ENCODE results near the gene FSIP1.

Gene FSIP1

GRCh38 chr15:39719109-39719508, 63.5 kb downstream of the FSIP1 start:
- no peak for DNase-seq

- no peak for DNase-seq
Observed at GRCh38 chr15:39717134-39717533, 65.5 kb downstream of the FSIP1 start.

GRCh38 chr15:39714251-39714650, 68.4 kb downstream of the FSIP1 start:
- DNase-seq, result no peak

GRCh38 chr15:39713846-39714245, 68.8 kb downstream of the FSIP1 start:
- no peak for DNase-seq

- no peak for DNase-seq
Observed at GRCh38 chr15:39710681-39711080, 72.0 kb downstream of the FSIP1 start.

GRCh38 chr15:39709941-39710340, 72.7 kb downstream of the FSIP1 start:
- no peak for DNase-seq

GRCh38 chr15:39706206-39706605, 76.4 kb downstream of the FSIP1 start:
- DNase-seq, result no peak

GRCh38 chr15:39704689-39705088, 78.0 kb downstream of the FSIP1 start:
- DNase-seq, result no peak

GRCh38 chr15:39704235-39704634, 78.4 kb downstream of the FSIP1 start:
- no peak for DNase-seq

GRCh38 chr15:39701988-39702387, 80.7 kb downstream of the FSIP1 start:
- DNase-seq, result no peak

GRCh38 chr15:39700375-39700700, 82.3 kb downstream of the FSIP1 start:
- no peak for DNase-seq

- DNase-seq, result no peak
Observed at GRCh38 chr15:39699516-39700374, 82.9 kb downstream of the FSIP1 start.

GRCh38 chr15:39698444-39699390, 83.9 kb downstream of the FSIP1 start:
- DNase-seq, result no peak

GRCh38 chr15:39697509-39697908, 85.1 kb downstream of the FSIP1 start:
- no peak for DNase-seq

GRCh38 chr15:39695793-39696192, 86.8 kb downstream of the FSIP1 start:
- no peak for DNase-seq

- no peak for DNase-seq
Observed at GRCh38 chr15:39692356-39693327, 90.0 kb downstream of the FSIP1 start.

- no peak for DNase-seq
Observed at GRCh38 chr15:39690881-39691634, 91.6 kb downstream of the FSIP1 start.

GRCh38 chr15:39687965-39688364, 94.7 kb downstream of the FSIP1 start:
- DNase-seq, result no peak

GRCh38 chr15:39685999-39686613, 96.5 kb downstream of the FSIP1 start:
- no peak for DNase-seq

- no peak for DNase-seq
Observed at GRCh38 chr15:39685367-39685766, 97.3 kb downstream of the FSIP1 start.

GRCh38 chr15:39684233-39684632, 98.4 kb downstream of the FSIP1 start:
- DNase-seq, result no peak

Measured in activated CD4-positive, CD25-positive, alpha-beta regulatory T cell (primary cell).